K562 (cell line): ENCODE results near the gene KIF5A. TPM values are rescaled to one million over a fixed set of nuclear protein-coding genes. Genes with fewer than 3 reads are reported as not detected.
A peak's percentile ranks its signal among the peaks of the same experiment; 100 is the strongest.

Experiments used
- ATAC-seq: fragments of 200-7000 bp; cut with Tn5 transposase; 3 replicates; pipeline ENCODE4 v1.9.1; 2020; ENCODE audit warnings: moderate library complexity
- BruUV-seq: library from RNA; stranded (reverse); fragments of 400-500 nt; replicated peaks from 2 replicates; lab custom pipeline; 2021; lab: Mats Ljungman, UMichigan
- CTCF ChIA-PET: fragments of 300-600 bp; formaldehyde crosslinking; extraction: SDS; loops from one replicate; lab custom pipeline; 2021; ENCODE audit warnings: low intra/inter-chr PET ratio; lab: Yijun Ruan, JAX
- POLR2A ChIA-PET: fragments of 300-600, 350-650 bp; sonication (Branson Sonifier 250); formaldehyde crosslinking; extraction: SDS; loops from one replicate; lab custom pipeline; 2021; ENCODE audit warnings: antibody characterized with exemption, inconsistent platforms; lab: Yijun Ruan, JAX
- DNase-seq, 4 experiments: peaks; one replicate each; pipeline versions ENCODE4 v3.0.0 to v3.0.0-alpha.2; 2011 to 2018; ENCODE audit warnings: low spot score in 3 of 4, mixed read lengths in 3 of 4; ENCODE audit errors: extremely low read depth in 1 of 4
- FAIRE-seq: peaks from 2 replicates; lab custom pipeline; 2011; peaks lifted over from hg19 to GRCh38; lab: Jason Lieb, UNC
- H2AFZ ChIP-seq: 2 replicates; pipeline ENCODE4 v1.6.0; 2011; ENCODE audit warnings: low read depth, low read length, control low read depth, inconsistent platforms
- H3K27ac ChIP-seq: fragments of 200-600 bp; 3 replicates; pipeline ENCODE4 v1.8.0; 2011; ENCODE audit warnings: low read depth, mild to moderate bottlenecking, control low read depth, inconsistent platforms, low read length, moderate library complexity, mixed read lengths; ENCODE audit errors: extremely low read depth
- H3K27me3 ChIP-seq, 2 experiments: fragments of 300-600 bp in 1 of 2; 2 replicates in 1 of 2; 3 replicates in 1 of 2; pipeline versions ENCODE4 v1.6.0 to v1.8.0; 2011; ENCODE audit warnings: inconsistent platforms in 2 of 2, low read length in 2 of 2, mild to moderate bottlenecking in 1 of 2, mixed read lengths in 1 of 2, moderate library complexity in 1 of 2; ENCODE audit not compliant: control insufficient read depth in 2 of 2, insufficient read depth in 2 of 2
- H3K36me3 ChIP-seq: fragments of 300-600 bp; 3 replicates; pipeline ENCODE4 v1.8.0; 2011; ENCODE audit warnings: mild to moderate bottlenecking, low read length, inconsistent platforms; ENCODE audit not compliant: control insufficient read depth, insufficient read depth
- H3K4me1 ChIP-seq, 2 experiments: fragments of 200-600 bp in 1 of 2; replicated peaks in 1 of 2; 2 replicates in 1 of 2; 3 replicates in 1 of 2; pipeline versions ENCODE4 v1.5.1 to v1.8.0; 2011; ENCODE audit warnings: inconsistent platforms in 2 of 2, low read length in 2 of 2, mild to moderate bottlenecking in 1 of 2, mixed read lengths in 1 of 2, moderate library complexity in 1 of 2; ENCODE audit not compliant: control insufficient read depth in 2 of 2, insufficient read depth in 2 of 2
- H3K4me2 ChIP-seq: 2 replicates; pipeline ENCODE4 v1.6.1; 2011; ENCODE audit warnings: low read length, control low read depth, inconsistent platforms, mixed read lengths; ENCODE audit not compliant: insufficient read depth
- H3K4me3 ChIP-seq: fragments of 200-600 bp; sonication (generic), shearing (Covaris generic); 2 replicates; pipeline ENCODE4 v1.5.1; 2016; ENCODE audit warnings: control low read depth, inconsistent platforms
- H3K79me2 ChIP-seq: fragments of 200-600 bp; 3 replicates; pipeline ENCODE4 v1.8.0; 2011; ENCODE audit warnings: low read length, inconsistent platforms; ENCODE audit not compliant: control insufficient read depth, insufficient read depth
- H3K9ac ChIP-seq, 2 experiments: 2 replicates each; pipeline versions ENCODE4 v1.6.0 to v1.6.1; 2011; ENCODE audit warnings: low read depth in 2 of 2, low read length in 2 of 2, control low read depth in 1 of 2, inconsistent platforms in 1 of 2, mild to moderate bottlenecking in 1 of 2, mixed read lengths in 1 of 2; ENCODE audit not compliant: insufficient read depth in 1 of 2
- H3K9me1 ChIP-seq: one replicate; pipeline ENCODE4 v1.6.0; 2011; ENCODE audit warnings: inconsistent platforms, mild to moderate bottlenecking, low read length, moderate library complexity; ENCODE audit not compliant: control insufficient read depth, insufficient read depth
- H3K9me3 ChIP-seq: replicated peaks from 2 replicates; pipeline ENCODE4 v1.5.1; 2011; ENCODE audit warnings: low read depth, low read length, inconsistent platforms; ENCODE audit not compliant: control insufficient read depth, insufficient read depth
- H4K20me1 ChIP-seq: replicated peaks from 2 replicates; pipeline ENCODE4 v1.6.1; 2011; ENCODE audit warnings: low read length, inconsistent platforms, mixed read lengths; ENCODE audit not compliant: control insufficient read depth, insufficient read depth
- BCLAF1 ChIP-seq, 2 experiments: fragments of 450-650 bp in 1 of 2; IDR thresholded peaks; 2 replicates each; pipeline ENCODE4 v1.6.1; 2011 to 2017; ENCODE audit warnings: low read depth in 2 of 2, antibody characterized with exemption in 1 of 2, borderline replicate concordance in 1 of 2, low read length in 1 of 2, mild to moderate bottlenecking in 1 of 2, mixed read lengths in 1 of 2; ENCODE audit not compliant: control insufficient read depth in 1 of 2
- BMI1 ChIP-seq: fragments of 150-350 bp; IDR thresholded peaks from 2 replicates; pipeline ENCODE4 v1.6.1; 2014; ENCODE audit warnings: low read length
- CGGBP1 ChIP-seq: fragments of 250-450 bp; sonication (Bioruptor Pico); IDR thresholded peaks from 2 replicates; pipeline ENCODE4 v1.9.0; 2021; ENCODE audit warnings: mild to moderate bottlenecking
- EGR1 ChIP-seq: fragments of 450-650 bp; conservative IDR thresholded peaks from 2 replicates; pipeline ENCODE4 v1.6.1; 2017; ENCODE audit warnings: mild to moderate bottlenecking
- EHMT2 ChIP-seq: fragments of 450-650 bp; IDR thresholded peaks from 2 replicates; pipeline ENCODE4 v1.6.1; 2018; ENCODE audit warnings: antibody characterized with exemption
- HNRNPL ChIP-seq: fragments of 200-400 bp; formaldehyde crosslinking; IDR thresholded peaks from 2 replicates; pipeline ENCODE4 v1.6.1; 2017; ENCODE audit warnings: low read depth, mild to moderate bottlenecking, low read length
- LARP7 ChIP-seq: fragments of 450-650 bp; IDR thresholded peaks from 2 replicates; pipeline ENCODE4 v1.6.1; 2016
- MAFK ChIP-seq: IDR thresholded peaks from 2 replicates; pipeline ENCODE4 v1.6.1; 2011; ENCODE audit warnings: low read length, improper control_type of control experiment
- MBD1 ChIP-seq: fragments of 250-450 bp; sonication (Bioruptor Pico); IDR thresholded peaks from 2 replicates; pipeline ENCODE4 v1.8.0; 2022; ENCODE audit warnings: inconsistent platforms
- NFRKB ChIP-seq: fragments of 450-650 bp; IDR thresholded peaks from 2 replicates; pipeline ENCODE4 v1.6.1; 2016; ENCODE audit warnings: low read depth
- PRDM10 ChIP-seq: fragments of 450-650 bp; IDR thresholded peaks from 2 replicates; pipeline ENCODE4 v1.6.1; 2018; ENCODE audit not compliant: partially characterized antibody
- RAD51 ChIP-seq: fragments of 450-650 bp; IDR thresholded peaks from 2 replicates; pipeline ENCODE4 v1.7.1; 2016; ENCODE audit warnings: low read depth, mild to moderate bottlenecking, borderline replicate concordance
- TCF3 ChIP-seq: sonication (generic); formaldehyde crosslinking; IDR thresholded peaks from 2 replicates; pipeline ENCODE4 v1.4.0; 2020; ENCODE audit warnings: mild to moderate bottlenecking, missing genetic modification reagents
- ZNF511 ChIP-seq: sonication (generic); formaldehyde crosslinking; IDR thresholded peaks from 2 replicates; pipeline ENCODE4 v1.8.0; 2022; ENCODE audit warnings: mild to moderate bottlenecking, missing genetic modification reagents
- WGBS: fragments of 100-300 bp; shearing (Covaris generic); methylation state at CpG from one replicate; pipeline ENCODE4 v1.1.6; 2016; ENCODE audit warnings: low coverage, mixed read lengths; ENCODE audit not compliant: insufficient coverage; ENCODE audit errors: missing lambda C conversion rate; 5-methylcytosine and 5-hydroxymethylcytosine counted together
- in situ Hi-C: fragments of 300-500 bp; cut with MboI; formaldehyde crosslinking; loops from 4 replicates; pipeline ENCODE4 v1.15.0; 2018; ENCODE audit warnings: inconsistent platforms, mixed read lengths
- intact Hi-C: fragments of 100-400 bp; cut with micrococcal nuclease; formaldehyde crosslinking; loops from 2 replicates; pipeline ENCODE4 v1.14.2; 2022
- polyA plus RNA-seq, 8 experiments: library from polyadenylated mRNA; depleted of rRNA in 4 of 8; stranded (reverse) in 5 of 8; unstranded in 3 of 8; fragments of >200 nt; fragmentation: Nextera tagmentation in 2 of 8; fragmentation: Illumina TruSeq in 1 of 8; extraction: Ambion mirVana in 2 of 8; extraction: Trizol in 1 of 8; gene quantifications; 2 replicates each; pipeline versions ENCODE4 v1.2.1 to v1.2.3, GENCODE V29; 2011 to 2014; ENCODE audit warnings: inconsistent platforms in 1 of 8, missing spikeins in 1 of 8
- total RNA-seq, 7 experiments: library from RNA; depleted of rRNA in 6 of 7; stranded (reverse); fragments of >200 nt in 6 of 7; fragmentation: Illumina TruSeq in 2 of 7; extraction: Trizol in 2 of 7; gene quantifications; 2 replicates each; pipeline versions ENCODE4 v1.2.1 to v1.2.3, GENCODE V29; 2011 to 2021; ENCODE audit warnings: low replicate concordance in 1 of 7

KIF5A gene
- total and polyA plus RNA-seq, 9 of the 15 experiments (the other 6 are each of a cell fraction or from before 2014, with no cell fraction given): 3.4 to 17.7 (median 8.0) TPM

- intact Hi-C loops (loop anchor here (1.0 to 5.0 kb wide), 6 partner anchors 20 to 218 kb away; partner anchors contain the start of genes AGAP2, GLI1 and MARS1), in situ Hi-C loops (no loop called here)
- Histone ChIP-seq H3K4me2 (peak overlapping the region; percentile 99), H3K4me3 (peak overlapping the region; percentile 86), H4K20me1 (peaks cover 50% of the 10 kb centered on the region), H3K79me2 (peaks cover 59% of the 10 kb centered on the region), H3K4me1 (peaks cover 29 to 43% of the 10 kb centered on the region in 2 experiments), H2AFZ (no peak overlapping the region), H3K9me1 (peaks cover 7% of the 10 kb centered on the region), H3K27me3 (no peaks in the 10 kb centered on the region), H3K36me3 (peaks cover 63% of the 10 kb centered on the region), H3K27ac (peak overlapping the region; percentile 99), H3K9me3 (no peaks in the 10 kb centered on the region), H3K9ac (peak overlapping the region; percentile 94 to 100)
- POLR2A ChIA-PET: interaction anchor here (0.6 to 10.1 kb wide), 40 partner anchors 9 to 403 kb away, joined by 3 to 184 read pairs (median 5); partner anchors contain the start of genes ARHGEF25, B4GALNT1, CDK4 and DCTN2
- DNase-seq: peak in 1 of 4 experiments; percentile 78
- CTCF ChIA-PET: no interaction called here
- no TSS peak for BruUV-seq
- no peak for ATAC-seq
- no peak for FAIRE-seq
- 0% methylated on average over 8 of the region's 8 CpGs for WGBS
- TF ChIP-seq EHMT2: no peak
- TF ChIP-seq MAFK: no peak
- no peak for TF ChIP-seq TCF3 (CRISPR knock-in tag)
- 0 out of 2 replicates have a peak, but pooled peaks have one; percentile 45 for TF ChIP-seq EGR1
- 0 out of 2 replicates have a peak, but pooled peaks have one; percentile 31 for TF ChIP-seq NFRKB
- peak; percentile 69; the same call in 1 of the 2 replicates for TF ChIP-seq ZNF511 (CRISPR knock-in tag)
- no peak for TF ChIP-seq BMI1
- no peak for TF ChIP-seq RAD51
- 0 out of 2 replicates have a peak, but pooled peaks have one; percentile 8 for TF ChIP-seq LARP7
- TF ChIP-seq HNRNPL: no peak
- TF ChIP-seq CGGBP1 (CRISPR knock-in tag): no peak
- TF ChIP-seq BCLAF1 (IDR thresholded peaks at IDR 0.05; ENCODE audit: borderline replicate concordance in 1 of 2, control insufficient read depth in 1 of 2, low read depth in 2 of 2, low read length in 1 of 2): 0 out of 4 replicates have a peak, but pooled peaks of 1 of the 2 experiments have one; percentile 73
- no peak for TF ChIP-seq MBD1 (CRISPR knock-in tag)
- TF ChIP-seq PRDM10: peak; percentile 41
Observed at GRCh38 chr12:57519796-57520052, 30.1 kb upstream of the KIF5A start.
